Calu3 (cell line): ENCODE results near the gene APC2. TPM values are rescaled to one million over a fixed set of nuclear protein-coding genes. Genes with fewer than 3 reads are reported as not detected.

ENCODE experiments used
- BruUV-seq: library from RNA; stranded (reverse); fragments of 400-500 nt; replicated peaks from 2 replicates; lab custom pipeline; 2021; lab: Mats Ljungman, UMichigan
- CTCF ChIA-PET: fragments of 300-600 bp; sonication (Branson Sonifier 250); formaldehyde crosslinking; loops from one replicate; lab custom pipeline; 2022; ENCODE audit warnings: antibody characterized with exemption; lab: Charles Lee
- DNase-seq: peaks from one replicate; pipeline ENCODE4 v3.0.0; 2022
- H3K27ac Mint-ChIP-seq: one replicate; pipeline ENCODE4 v1.8.0; 2022; ENCODE audit warnings: mixed read lengths; ENCODE audit not compliant: unreplicated experiment
- H3K27me3 Mint-ChIP-seq: one replicate; pipeline ENCODE4 v1.8.0; 2022; ENCODE audit warnings: mixed read lengths; ENCODE audit not compliant: unreplicated experiment
- H3K36me3 Mint-ChIP-seq: one replicate; pipeline ENCODE4 v1.8.0; 2022; ENCODE audit warnings: mild to moderate bottlenecking, moderate library complexity, mixed read lengths; ENCODE audit not compliant: insufficient read depth, unreplicated experiment
- H3K4me1 Mint-ChIP-seq: one replicate; pipeline ENCODE4 v1.8.0; 2022; ENCODE audit warnings: mild to moderate bottlenecking, low read depth, mixed read lengths; ENCODE audit not compliant: unreplicated experiment
- H3K4me3 Mint-ChIP-seq: one replicate; pipeline ENCODE4 v1.8.0; 2022; ENCODE audit warnings: mild to moderate bottlenecking, low read depth, moderate library complexity, mixed read lengths; ENCODE audit not compliant: unreplicated experiment
- H3K9me3 Mint-ChIP-seq: one replicate; pipeline ENCODE4 v1.8.0; 2022; ENCODE audit warnings: low read depth, mixed read lengths; ENCODE audit not compliant: unreplicated experiment
- CTCF ChIP-seq: fragments of 200-600 bp; IDR thresholded peaks from one replicate; pipeline ENCODE4 v1.8.0; 2022; ENCODE audit warnings: antibody characterized with exemption; ENCODE audit not compliant: unreplicated experiment
- intact Hi-C: fragments of 100-400 bp; cut with micrococcal nuclease; formaldehyde crosslinking; loops from one replicate; pipeline ENCODE4 v1.10.0; 2022; ENCODE audit not compliant: unreplicated experiment
- total RNA-seq: library from RNA; stranded (reverse); gene quantifications from 2 replicates; pipeline ENCODE4 v1.2.3, GENCODE V29; 2022

Gene APC2
- total RNA-seq, 1 experiment from 2014 or later: 0.12 TPM

- DNase-seq: peak; percentile 89
- no peak for TF ChIP-seq CTCF
- Mint-ChIP-seq H3K36me3 (peaks cover 27% of the 10 kb centered on the region), H3K27ac (peak within 1 kb of the TSS; percentile 74), H3K9me3 (no peaks in the 10 kb centered on the region), H3K4me1 (no peaks in the 10 kb centered on the region), H3K4me3 (peak within 1 kb of the TSS; percentile 91), H3K27me3 (peaks cover 15% of the 10 kb centered on the region)
- no TSS peak for BruUV-seq
- CTCF ChIA-PET: no interaction called here
- intact Hi-C loops: no loop called here
These were observed 29.2 kb downstream of the APC2 start, which contains the start of gene C19orf25 for GRCh38 chr19:1478934-1479707. C19orf25 (minus strand) TSS chr19:1479215; CDS start chr19:1478903, 312 bp downstream.

- no peak for DNase-seq
- peaks cover 15% of the 10 kb centered on the region for H3K27me3 Mint-ChIP-seq
- no peaks in the 10 kb centered on the region for H3K9me3 Mint-ChIP-seq
- intact Hi-C loops: no loop called here
- no peak overlapping the region for H3K27ac Mint-ChIP-seq
- peaks cover 27% of the 10 kb centered on the region for H3K36me3 Mint-ChIP-seq
- no peak overlapping the region for H3K4me3 Mint-ChIP-seq
- CTCF ChIA-PET: no interaction called here
- no peak for TF ChIP-seq CTCF
- no peaks in the 10 kb centered on the region for H3K4me1 Mint-ChIP-seq
- no TSS peak for BruUV-seq
These were observed 31.4 kb downstream of the APC2 start for GRCh38 chr19:1481224-1481892.

GRCh38 chr19:1481893-1482360 lies 32.0 kb downstream of the APC2 start:
- intact Hi-C loops: no loop called here
- Mint-ChIP-seq H3K36me3 (peaks cover 26% of the 10 kb centered on the region), H3K9me3 (no peaks in the 10 kb centered on the region), H3K4me1 (no peaks in the 10 kb centered on the region), H3K27me3 (peaks cover 15% of the 10 kb centered on the region), H3K27ac (no peak overlapping the region), H3K4me3 (no peak overlapping the region)
- CTCF ChIA-PET: no interaction called here
- no TSS peak for BruUV-seq
- no peak for TF ChIP-seq CTCF
- DNase-seq: no peak

- Mint-ChIP-seq H3K4me1 (no peaks in the 10 kb centered on the region), H3K36me3 (peaks cover 20% of the 10 kb centered on the region), H3K27ac (no peak overlapping the region), H3K27me3 (peaks cover 15% of the 10 kb centered on the region), H3K9me3 (no peaks in the 10 kb centered on the region), H3K4me3 (no peak overlapping the region)
- TF ChIP-seq CTCF: no peak
- BruUV-seq: no TSS peak
- intact Hi-C loops: no loop called here
- DNase-seq: no peak
- CTCF ChIA-PET: no interaction called here
These were observed 32.6 kb downstream of the APC2 start for GRCh38 chr19:1482361-1483130.
